Mesangial cell (primary cell): ENCODE data around the gene SPSB3. TPM values are rescaled to one million over a fixed set of nuclear protein-coding genes. Genes with fewer than 3 reads are reported as not detected.

Experiments
- total RNA-seq: library from RNA; depleted of rRNA; stranded (reverse); fragments of >200 nt; gene quantifications from 2 replicates; pipeline ENCODE4 v1.2.3, GENCODE V29; 2015

SPSB3 gene
- total RNA-seq, result 37.5 and 99.8 TPM in 2 replicates

DNA sequence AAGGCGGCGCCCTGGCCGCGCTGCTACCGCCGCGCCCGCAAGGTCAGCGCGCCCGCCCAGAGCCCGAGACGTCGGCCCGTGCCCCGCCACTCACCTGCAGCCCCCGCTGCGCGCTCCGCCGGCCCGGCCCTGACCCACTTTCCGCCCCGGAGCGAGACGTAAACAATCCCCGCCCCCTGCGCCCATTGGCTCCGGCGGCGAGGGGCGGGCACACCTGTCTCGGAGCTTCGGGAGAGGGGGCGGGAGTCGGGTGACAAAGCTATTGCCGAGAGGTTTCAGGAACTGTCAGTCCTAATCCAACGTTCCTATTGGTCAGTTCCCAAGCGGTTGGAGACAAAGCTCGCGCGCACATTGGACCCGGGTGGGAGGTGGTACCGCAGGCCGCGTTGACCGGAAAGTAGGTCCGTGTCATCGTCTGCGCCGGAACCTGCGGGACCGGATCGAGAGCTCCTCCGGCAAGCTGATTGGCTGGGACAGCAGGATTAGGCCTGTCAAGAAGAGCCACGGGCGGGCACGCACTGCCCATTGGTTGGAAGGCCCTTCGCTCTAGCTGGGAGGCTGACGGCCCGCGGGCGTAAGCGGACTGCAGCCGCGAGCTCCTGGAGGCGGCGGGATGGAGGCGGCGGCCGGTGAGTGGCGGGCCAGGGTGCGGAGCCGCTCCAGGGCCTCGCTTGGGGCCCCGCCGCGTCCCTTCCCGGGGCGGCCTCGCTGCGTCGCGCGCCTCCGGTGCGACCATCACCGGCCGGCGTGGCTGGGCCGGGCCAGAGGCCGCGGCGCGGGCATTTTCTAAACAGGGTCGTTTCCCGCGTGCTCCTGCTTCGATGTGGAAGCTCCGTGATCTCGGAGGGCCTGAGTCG is at the start of gene SPSB3, which contains the start of gene NUBP2:
Gene SPSB3, minus strand, starts transcription at position 164 of the 857 bp plus-strand sequence. CDS start 1,088 bp downstream, outside the sequence.
Gene NUBP2, plus strand, starts transcription at position 553 of the 857 bp plus-strand sequence. Its CDS starts 61 bp downstream, at position 614.

DNA sequence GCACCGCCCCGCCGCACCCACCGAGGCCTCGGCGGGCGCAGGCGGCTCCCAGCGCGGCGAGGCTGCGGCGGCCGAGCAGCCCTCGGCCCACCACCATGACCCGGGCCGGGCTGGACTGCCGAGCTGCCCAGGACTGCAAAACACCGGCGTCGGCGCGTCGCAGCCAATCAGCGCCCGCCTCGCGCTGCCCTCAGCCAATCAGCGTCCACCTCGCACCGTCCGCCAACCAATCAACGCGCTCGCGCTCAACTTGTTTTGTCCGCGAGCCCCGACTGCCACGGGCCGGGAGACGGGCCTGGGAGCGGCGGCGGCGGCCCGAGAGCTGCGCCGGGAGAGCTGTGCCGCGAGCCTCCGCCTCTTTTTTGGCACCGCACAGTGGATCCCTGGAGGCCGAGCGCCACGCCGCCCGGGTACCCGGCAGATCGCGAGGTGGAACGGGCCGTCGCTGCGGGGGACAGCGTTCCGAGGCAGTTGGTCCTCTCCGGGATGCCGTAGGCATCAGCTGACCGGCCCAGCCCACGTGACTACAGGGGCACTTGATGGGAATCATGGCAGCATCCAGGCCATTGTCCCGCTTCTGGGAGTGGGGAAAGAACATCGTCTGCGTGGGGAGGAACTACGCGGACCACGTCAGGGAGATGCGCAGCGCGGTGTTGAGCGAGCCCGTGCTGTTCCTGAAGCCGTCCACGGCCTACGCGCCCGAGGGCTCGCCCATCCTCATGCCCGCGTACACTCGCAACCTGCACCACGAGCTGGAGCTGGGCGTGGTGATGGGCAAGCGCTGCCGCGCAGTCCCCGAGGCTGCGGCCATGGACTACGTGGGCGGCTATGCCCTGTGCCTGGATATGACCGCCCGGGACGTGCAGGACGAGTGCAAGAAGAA is 44.6 kb upstream of the SPSB3 start, which contains the start of the genes FAHD1 and HAGH:
Gene FAHD1, plus strand, starts transcription at position 516 of the 883 bp plus-strand sequence. Its CDS starts 33 bp downstream, at position 549.
Gene HAGH, minus strand, starts transcription at position 135 of the 883 bp plus-strand sequence. Its CDS starts 38 bp downstream, at position 97.

DNA sequence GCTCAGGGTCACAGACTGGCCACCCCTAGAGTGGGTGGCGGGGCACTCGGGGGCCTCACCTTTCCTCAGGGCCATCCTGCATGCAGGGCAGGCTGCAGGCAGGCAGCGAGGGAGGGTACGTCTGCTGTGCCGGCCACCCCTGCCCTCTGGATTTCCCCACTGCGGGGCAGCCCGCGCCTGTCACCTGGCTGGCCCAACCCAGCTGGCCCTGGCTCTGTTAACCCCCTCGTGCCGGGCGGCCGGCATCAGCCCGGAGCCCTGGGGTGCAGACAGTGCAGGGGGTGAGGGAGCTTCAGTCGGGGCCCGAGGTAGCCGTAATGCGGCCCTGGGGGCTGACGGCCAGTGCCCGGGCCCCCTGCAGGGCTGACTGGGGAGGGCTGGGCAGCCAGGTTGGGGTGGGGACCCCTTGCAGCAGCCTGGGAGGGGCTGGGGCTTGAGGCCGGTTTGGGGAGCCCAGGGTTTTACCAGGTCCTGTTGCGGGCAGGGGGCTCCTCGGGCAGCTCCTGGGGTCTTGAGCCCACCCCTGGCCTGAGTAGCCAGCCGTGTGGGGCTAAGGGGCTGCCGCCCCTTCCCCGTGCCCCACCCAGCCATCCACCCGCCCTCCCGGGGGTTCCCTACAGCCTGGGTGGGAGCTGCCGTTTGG is 11.3 kb upstream of the SPSB3 start, which contains the start of gene IGFALS:
Gene IGFALS, minus strand, starts transcription at position 128 of the 643 bp plus-strand sequence. Its CDS starts 53 bp downstream, at position 75.

DNA sequence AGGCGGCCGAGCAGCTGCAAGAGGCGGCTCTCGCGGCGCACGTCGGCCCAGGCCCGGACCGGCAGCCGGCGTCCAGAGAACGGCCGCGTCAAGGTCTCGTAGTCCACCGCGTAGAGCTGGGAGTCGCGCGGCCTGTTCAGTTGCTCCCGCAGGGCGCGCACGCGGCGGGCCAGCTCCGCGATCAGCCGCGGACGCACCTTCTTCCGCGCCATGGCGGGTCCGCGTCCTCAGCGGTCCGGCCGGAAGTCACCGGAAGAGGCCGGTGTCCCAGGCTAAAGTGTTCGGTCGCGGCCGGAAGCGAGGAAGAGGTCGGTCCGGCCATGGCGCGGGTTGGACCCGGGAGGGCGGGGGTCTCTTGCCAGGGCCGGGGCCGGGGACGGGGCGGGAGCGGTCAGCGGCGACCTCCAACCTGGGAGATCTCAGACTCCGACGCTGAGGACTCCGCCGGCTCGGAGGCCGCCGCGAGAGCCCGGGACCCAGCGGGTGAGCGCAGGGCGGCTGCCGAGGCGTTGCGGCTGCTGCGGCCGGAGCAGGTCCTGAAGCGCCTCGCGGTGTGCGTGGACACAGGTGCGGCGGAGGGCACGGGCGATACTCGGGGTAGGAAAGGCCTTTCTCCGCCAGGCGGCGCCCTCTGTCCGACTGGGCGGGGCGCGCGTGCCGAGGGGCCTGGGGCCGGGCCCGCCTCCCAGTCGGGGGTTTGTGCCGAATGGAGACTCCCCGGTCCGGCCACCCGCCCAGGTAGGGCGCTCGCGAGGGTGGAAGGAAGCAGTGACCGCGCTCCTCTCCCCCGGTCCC is 9.3 kb downstream of the SPSB3 start, which contains the start of gene MRPS34:
Gene MRPS34, minus strand, starts transcription at position 227 of the 795 bp plus-strand sequence. Its CDS starts 15 bp downstream, at position 212.

DNA sequence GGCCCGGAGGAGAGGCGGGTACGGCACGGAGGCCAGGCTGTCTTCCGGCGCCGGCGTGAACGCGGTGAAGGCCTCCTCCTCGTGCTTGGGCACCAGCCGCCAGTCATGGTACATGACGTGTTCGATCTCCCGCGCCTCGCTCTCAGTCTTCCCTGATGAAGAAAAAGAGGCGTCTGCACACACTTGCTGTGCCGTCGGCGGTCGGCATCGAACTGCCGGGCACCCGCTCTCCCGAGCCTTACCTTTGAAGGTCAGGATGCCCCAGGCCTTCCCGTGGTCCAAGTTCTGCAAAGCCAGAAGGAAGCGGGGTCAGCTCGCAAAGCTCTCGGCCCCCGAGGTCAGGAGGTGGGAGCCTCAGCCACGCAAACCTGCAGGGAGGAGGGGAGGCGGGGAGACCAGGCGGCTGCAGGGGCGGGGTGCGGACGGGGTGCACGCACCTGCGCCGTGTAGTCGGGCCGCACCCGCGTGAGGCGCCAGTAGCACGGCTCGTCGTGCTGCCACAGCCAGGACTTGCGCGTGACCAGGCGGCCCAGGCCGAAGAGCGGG is 9.9 kb downstream of the SPSB3 start, which contains the start of gene EME2:
Gene EME2, plus strand, starts transcription at position 449 of the 546 bp plus-strand sequence. CDS start 418 bp downstream, outside the sequence.

DNA sequence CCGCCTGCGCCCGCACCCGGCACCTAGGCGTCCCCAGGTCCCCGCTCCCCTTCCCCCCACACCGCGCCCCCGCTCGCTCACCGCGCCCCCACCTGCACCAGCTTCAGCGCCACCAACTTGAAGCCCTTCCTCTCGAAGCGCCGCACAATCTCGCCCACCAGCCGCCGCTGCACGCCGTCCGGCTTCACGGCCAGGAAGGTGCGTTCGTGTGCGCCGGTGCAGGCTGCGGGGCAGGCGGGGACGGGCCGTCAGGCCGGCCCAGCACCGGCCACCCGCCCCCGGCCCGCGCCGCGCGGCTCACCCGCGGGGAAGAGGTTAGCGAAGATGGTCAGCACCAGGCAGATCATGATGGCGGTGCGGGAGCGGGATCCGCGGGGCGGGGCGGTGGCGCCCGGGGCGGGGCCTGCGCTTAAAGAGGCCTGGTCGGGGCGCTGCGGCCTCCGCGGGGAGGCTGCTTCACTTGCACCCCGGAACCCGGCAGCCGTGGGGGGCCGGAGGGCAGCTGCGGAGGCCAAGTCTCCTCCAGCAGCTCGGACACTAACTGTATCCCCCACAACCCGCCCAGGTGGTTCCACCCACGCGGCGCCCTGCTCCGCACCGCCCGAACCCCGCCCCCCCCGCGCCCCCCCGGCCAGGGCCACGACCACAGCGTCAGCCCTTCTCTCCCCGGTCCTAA is 11.0 kb downstream of the SPSB3 start, which contains the start of gene NME3:
Gene NME3, minus strand, starts transcription at position 356 of the 676 bp plus-strand sequence. Its CDS starts 9 bp downstream, at position 347.

Other genes starting within 250 kb of the SPSB3 start
- 1.6 and 4.4 TPM in 2 replicates for gene TMEM204, start 248.9 kb downstream of the SPSB3 start, total RNA-seq
- 8.5 and 35.9 TPM in 2 replicates for gene IFT140, start 170.5 kb downstream of the SPSB3 start, total RNA-seq
- 8.5 and 10.3 TPM in 2 replicates for gene CRAMP1, start 170.2 kb downstream of the SPSB3 start, total RNA-seq
- 119 and 173 TPM in 2 replicates for gene JPT2, start 104.3 kb downstream of the SPSB3 start, total RNA-seq
- gene MAPK8IP3, start 76.4 kb downstream of the SPSB3 start, total RNA-seq, result 25.1 and 61.5 TPM in 2 replicates
- 61.8 and 131 TPM in 2 replicates for gene NME3, start 11.0 kb downstream of the SPSB3 start, total RNA-seq
- gene EME2, start 9.8 kb downstream of the SPSB3 start, total RNA-seq, result 4.7 and 7.7 TPM in 2 replicates
- gene MRPS34, start 9.4 kb downstream of the SPSB3 start, total RNA-seq, result 108 and 161 TPM in 2 replicates
- 86.8 and 113 TPM in 2 replicates for gene NUBP2, start 389 bp upstream of the SPSB3 start, total RNA-seq
- gene IGFALS, start 11.1 kb upstream of the SPSB3 start, total RNA-seq, result 0.25 TPM in 1 of 2 replicates, not detected in the other
- 89.5 and 114 TPM in 2 replicates for gene HAGH, start 44.3 kb upstream of the SPSB3 start, total RNA-seq
- gene FAHD1, start 44.6 kb upstream of the SPSB3 start, total RNA-seq, result 77.9 and 83.8 TPM in 2 replicates
- gene MEIOB, start 89.6 kb upstream of the SPSB3 start, total RNA-seq, result 3.6 and 3.8 TPM in 2 replicates
- gene HS3ST6, start 135.8 kb upstream of the SPSB3 start, total RNA-seq, result not detected in 2 replicates
- 20.5 and 27.7 TPM in 2 replicates for gene MSRB1, start 160.6 kb upstream of the SPSB3 start, total RNA-seq
- not detected in 2 replicates for gene RPL3L, start 172.1 kb upstream of the SPSB3 start, total RNA-seq
- 334 and 388 TPM in 2 replicates for gene NDUFB10, start 177.0 kb upstream of the SPSB3 start, total RNA-seq
- 4,197 and 4,785 TPM in 2 replicates for gene RPS2, start 182.3 kb upstream of the SPSB3 start, total RNA-seq
- 0.16 TPM in 1 of 2 replicates, not detected in the other for gene RNF151, start 184.3 kb upstream of the SPSB3 start, total RNA-seq
- 56.8 and 104 TPM in 2 replicates for gene TBL3, start 189.5 kb upstream of the SPSB3 start, total RNA-seq
- 0.25 TPM in 1 of 2 replicates, not detected in the other for gene NOXO1, start 198.9 kb upstream of the SPSB3 start, total RNA-seq
- gene GFER, start 201.6 kb upstream of the SPSB3 start, total RNA-seq, result 31.9 and 34.9 TPM in 2 replicates
- 4.6 and 10.0 TPM in 2 replicates for gene SYNGR3, start 207.4 kb upstream of the SPSB3 start, total RNA-seq
- 42.7 and 46.6 TPM in 2 replicates for gene ZNF598, start 227.2 kb upstream of the SPSB3 start, total RNA-seq
- gene NPW, start 237.2 kb upstream of the SPSB3 start, total RNA-seq, result 4.4 and 5.7 TPM in 2 replicates
- gene NHERF2, start 244.3 kb upstream of the SPSB3 start, total RNA-seq, result 60.3 and 91.9 TPM in 2 replicates